ENCODE measurements around the gene ABLIM3.

ABLIM3 gene

DNA sequence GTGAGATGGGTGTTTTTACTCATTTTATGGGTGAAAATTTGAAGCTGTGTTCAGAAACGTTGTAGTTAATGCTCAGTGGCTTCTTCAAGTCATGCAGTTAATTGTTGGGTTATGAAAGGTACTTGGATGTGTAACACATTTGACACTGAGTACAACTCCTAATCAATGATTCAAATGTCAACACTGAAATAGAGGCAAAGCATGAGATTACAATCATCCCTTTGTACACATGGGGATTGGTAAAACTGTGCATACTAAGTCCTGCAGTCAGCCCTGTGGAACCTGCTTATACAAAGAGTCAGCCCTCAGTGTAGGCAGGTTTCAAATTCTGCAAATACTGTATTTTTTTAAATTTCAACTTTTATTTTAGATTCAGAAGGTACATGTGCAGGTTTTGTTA, 3.3 kb downstream of the ABLIM3 start:
- TF ChIP-seq, protein P1, sequence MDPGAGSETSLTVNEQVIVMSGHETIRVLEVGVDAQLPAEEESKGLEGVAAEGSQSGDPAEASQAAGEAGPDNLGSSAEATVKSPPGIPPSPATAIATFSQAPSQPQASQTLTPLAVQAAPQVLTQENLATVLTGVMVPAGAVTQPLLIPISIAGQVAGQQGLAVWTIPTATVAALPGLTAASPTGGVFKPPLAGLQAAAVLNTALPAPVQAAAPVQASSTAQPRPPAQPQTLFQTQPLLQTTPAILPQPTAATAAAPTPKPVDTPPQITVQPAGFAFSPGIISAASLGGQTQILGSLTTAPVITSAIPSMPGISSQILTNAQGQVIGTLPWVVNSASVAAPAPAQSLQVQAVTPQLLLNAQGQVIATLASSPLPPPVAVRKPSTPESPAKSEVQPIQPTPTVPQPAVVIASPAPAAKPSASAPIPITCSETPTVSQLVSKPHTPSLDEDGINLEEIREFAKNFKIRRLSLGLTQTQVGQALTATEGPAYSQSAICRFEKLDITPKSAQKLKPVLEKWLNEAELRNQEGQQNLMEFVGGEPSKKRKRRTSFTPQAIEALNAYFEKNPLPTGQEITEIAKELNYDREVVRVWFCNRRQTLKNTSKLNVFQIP (CRISPR knock-in tag; IDR thresholded peaks at IDR 0.05; ENCODE audit: borderline replicate concordance, low read depth), result no peak
- TF ChIP-seq SNAI2 (CRISPR knock-in tag; IDR thresholded peaks at IDR 0.05), result no peak
- TF ChIP-seq ZNF8 (CRISPR knock-in tag; IDR thresholded peaks at IDR 0.05), result no peak
- no peak for TF ChIP-seq ISL1 (CRISPR knock-in tag; IDR thresholded peaks at IDR 0.05)
- no peak for TF ChIP-seq ZFP30 (CRISPR knock-in tag; IDR thresholded peaks at IDR 0.05)
- no peak for TF ChIP-seq OSR1 (CRISPR knock-in tag; IDR thresholded peaks at IDR 0.05)
- TF ChIP-seq, protein P2, sequence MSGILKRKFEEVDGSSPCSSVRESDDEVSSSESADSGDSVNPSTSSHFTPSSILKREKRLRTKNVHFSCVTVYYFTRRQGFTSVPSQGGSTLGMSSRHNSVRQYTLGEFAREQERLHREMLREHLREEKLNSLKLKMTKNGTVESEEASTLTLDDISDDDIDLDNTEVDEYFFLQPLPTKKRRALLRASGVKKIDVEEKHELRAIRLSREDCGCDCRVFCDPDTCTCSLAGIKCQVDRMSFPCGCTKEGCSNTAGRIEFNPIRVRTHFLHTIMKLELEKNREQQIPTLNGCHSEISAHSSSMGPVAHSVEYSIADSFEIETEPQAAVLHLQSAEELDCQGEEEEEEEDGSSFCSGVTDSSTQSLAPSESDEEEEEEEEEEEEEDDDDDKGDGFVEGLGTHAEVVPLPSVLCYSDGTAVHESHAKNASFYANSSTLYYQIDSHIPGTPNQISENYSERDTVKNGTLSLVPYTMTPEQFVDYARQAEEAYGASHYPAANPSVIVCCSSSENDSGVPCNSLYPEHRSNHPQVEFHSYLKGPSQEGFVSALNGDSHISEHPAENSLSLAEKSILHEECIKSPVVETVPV (CRISPR knock-in tag; IDR thresholded peaks at IDR 0.05), result no peak
- no peak for TF ChIP-seq BACH2 (CRISPR knock-in tag; IDR thresholded peaks at IDR 0.05; ENCODE audit: borderline replicate concordance)
- TF ChIP-seq ZC3H10 (CRISPR knock-in tag; IDR thresholded peaks at IDR 0.05), result no peak
- TF ChIP-seq, protein P3, sequence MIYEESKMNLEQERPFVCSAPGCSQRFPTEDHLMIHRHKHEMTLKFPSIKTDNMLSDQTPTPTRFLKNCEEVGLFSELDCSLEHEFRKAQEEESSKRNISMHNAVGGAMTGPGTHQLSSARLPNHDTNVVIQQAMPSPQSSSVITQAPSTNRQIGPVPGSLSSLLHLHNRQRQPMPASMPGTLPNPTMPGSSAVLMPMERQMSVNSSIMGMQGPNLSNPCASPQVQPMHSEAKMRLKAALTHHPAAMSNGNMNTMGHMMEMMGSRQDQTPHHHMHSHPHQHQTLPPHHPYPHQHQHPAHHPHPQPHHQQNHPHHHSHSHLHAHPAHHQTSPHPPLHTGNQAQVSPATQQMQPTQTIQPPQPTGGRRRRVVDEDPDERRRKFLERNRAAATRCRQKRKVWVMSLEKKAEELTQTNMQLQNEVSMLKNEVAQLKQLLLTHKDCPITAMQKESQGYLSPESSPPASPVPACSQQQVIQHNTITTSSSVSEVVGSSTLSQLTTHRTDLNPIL (CRISPR knock-in tag; IDR thresholded peaks at IDR 0.05; ENCODE audit: low read depth), result no peak
- no peak for TF ChIP-seq ZFP3 (CRISPR knock-in tag; IDR thresholded peaks at IDR 0.05)
- no peak for TF ChIP-seq TOX (CRISPR knock-in tag; IDR thresholded peaks at IDR 0.05; ENCODE audit: borderline replicate concordance)
- no peak for TF ChIP-seq GLIS3 (CRISPR knock-in tag; IDR thresholded peaks at IDR 0.05)
- no peak for TF ChIP-seq ZNF70 (CRISPR knock-in tag; IDR thresholded peaks at IDR 0.05)
- TF ChIP-seq, protein P4, sequence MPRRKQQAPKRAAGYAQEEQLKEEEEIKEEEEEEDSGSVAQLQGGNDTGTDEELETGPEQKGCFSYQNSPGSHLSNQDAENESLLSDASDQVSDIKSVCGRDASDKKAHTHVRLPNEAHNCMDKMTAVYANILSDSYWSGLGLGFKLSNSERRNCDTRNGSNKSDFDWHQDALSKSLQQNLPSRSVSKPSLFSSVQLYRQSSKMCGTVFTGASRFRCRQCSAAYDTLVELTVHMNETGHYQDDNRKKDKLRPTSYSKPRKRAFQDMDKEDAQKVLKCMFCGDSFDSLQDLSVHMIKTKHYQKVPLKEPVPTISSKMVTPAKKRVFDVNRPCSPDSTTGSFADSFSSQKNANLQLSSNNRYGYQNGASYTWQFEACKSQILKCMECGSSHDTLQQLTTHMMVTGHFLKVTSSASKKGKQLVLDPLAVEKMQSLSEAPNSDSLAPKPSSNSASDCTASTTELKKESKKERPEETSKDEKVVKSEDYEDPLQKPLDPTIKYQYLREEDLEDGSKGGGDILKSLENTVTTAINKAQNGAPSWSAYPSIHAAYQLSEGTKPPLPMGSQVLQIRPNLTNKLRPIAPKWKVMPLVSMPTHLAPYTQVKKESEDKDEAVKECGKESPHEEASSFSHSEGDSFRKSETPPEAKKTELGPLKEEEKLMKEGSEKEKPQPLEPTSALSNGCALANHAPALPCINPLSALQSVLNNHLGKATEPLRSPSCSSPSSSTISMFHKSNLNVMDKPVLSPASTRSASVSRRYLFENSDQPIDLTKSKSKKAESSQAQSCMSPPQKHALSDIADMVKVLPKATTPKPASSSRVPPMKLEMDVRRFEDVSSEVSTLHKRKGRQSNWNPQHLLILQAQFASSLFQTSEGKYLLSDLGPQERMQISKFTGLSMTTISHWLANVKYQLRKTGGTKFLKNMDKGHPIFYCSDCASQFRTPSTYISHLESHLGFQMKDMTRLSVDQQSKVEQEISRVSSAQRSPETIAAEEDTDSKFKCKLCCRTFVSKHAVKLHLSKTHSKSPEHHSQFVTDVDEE (CRISPR knock-in tag; IDR thresholded peaks at IDR 0.05), result no peak
- TF ChIP-seq, protein P5, sequence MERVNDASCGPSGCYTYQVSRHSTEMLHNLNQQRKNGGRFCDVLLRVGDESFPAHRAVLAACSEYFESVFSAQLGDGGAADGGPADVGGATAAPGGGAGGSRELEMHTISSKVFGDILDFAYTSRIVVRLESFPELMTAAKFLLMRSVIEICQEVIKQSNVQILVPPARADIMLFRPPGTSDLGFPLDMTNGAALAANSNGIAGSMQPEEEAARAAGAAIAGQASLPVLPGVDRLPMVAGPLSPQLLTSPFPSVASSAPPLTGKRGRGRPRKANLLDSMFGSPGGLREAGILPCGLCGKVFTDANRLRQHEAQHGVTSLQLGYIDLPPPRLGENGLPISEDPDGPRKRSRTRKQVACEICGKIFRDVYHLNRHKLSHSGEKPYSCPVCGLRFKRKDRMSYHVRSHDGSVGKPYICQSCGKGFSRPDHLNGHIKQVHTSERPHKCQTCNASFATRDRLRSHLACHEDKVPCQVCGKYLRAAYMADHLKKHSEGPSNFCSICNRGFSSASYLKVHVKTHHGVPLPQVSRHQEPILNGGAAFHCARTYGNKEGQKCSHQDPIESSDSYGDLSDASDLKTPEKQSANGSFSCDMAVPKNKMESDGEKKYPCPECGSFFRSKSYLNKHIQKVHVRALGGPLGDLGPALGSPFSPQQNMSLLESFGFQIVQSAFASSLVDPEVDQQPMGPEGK (CRISPR knock-in tag; IDR thresholded peaks at IDR 0.05; ENCODE audit: borderline replicate concordance), result no peak
- no peak for TF ChIP-seq ZNF565 (CRISPR knock-in tag; conservative IDR thresholded peaks at IDR 0.05; ENCODE audit: low read depth)
- no peak for TF ChIP-seq ESRRG (CRISPR knock-in tag; IDR thresholded peaks at IDR 0.05)
- TF ChIP-seq PPARA (CRISPR knock-in tag; IDR thresholded peaks at IDR 0.05; ENCODE audit: borderline replicate concordance), result no peak
- no peak for ATAC-seq

DNA sequence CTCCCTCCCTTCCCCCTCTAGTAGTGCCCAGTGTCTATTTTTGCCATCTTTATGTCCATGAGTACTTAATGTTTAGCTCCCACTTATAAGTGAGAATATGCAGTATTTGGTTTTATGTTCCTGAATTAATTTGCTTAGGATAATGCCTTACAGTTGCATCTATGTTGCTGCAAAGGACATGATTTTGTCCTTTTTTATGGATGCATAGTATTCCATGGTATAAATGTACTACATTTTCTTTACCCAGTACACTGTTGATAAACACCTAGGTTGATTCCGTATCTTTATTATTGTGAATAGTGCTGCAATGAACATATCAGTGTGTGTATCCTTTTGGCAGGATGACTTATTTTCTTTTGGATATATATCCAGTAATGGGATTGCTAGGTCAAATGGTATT, 3.8 kb downstream of the ABLIM3 start:
- TF ChIP-seq GLIS3 (CRISPR knock-in tag; IDR thresholded peaks at IDR 0.05) (no peak), ZFP30 (CRISPR knock-in tag; IDR thresholded peaks at IDR 0.05) (no peak)
- ATAC-seq, result no peak

DNA sequence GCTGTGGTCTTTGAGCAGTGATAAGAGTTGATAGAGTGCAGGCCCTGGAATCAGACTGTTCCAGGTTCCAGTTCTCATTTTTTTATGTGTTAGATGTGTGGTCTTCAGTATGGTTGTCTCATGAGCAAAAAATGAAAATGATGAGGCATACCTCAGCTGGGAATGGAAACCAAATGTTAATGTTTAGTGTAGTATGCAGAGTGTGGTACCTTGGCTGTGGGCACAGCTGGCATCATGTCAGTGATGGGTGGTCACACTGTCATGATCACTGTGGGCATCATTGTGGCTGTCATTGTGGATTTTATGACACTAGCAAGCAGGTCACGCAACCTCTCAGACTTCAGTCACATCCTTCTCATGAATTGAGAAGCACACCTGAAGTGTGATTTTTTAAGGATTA, 6.4 kb downstream of the ABLIM3 start:
- TF ChIP-seq ZFP3 (CRISPR knock-in tag; IDR thresholded peaks at IDR 0.05), result no peak
- TF ChIP-seq, protein P5 (CRISPR knock-in tag; IDR thresholded peaks at IDR 0.05; ENCODE audit: borderline replicate concordance), result no peak
- TF ChIP-seq ZNF70 (CRISPR knock-in tag; IDR thresholded peaks at IDR 0.05), result no peak
- no peak for TF ChIP-seq BACH2 (CRISPR knock-in tag; IDR thresholded peaks at IDR 0.05; ENCODE audit: borderline replicate concordance)
- TF ChIP-seq, protein P2 (CRISPR knock-in tag; IDR thresholded peaks at IDR 0.05), result no peak
- no peak for ATAC-seq

Measured in SK-N-SH treated with all-trans-retinoic acid at 6 μM for 48 hours (cell line).